RKO (cell line): ENCODE measurements around the gene LDAH.

Source experiments
- DNase-seq: peaks from one replicate; pipeline ENCODE4 v3.0.0-alpha.2; 2016; ENCODE audit warnings: low spot score

Gene LDAH

DNA sequence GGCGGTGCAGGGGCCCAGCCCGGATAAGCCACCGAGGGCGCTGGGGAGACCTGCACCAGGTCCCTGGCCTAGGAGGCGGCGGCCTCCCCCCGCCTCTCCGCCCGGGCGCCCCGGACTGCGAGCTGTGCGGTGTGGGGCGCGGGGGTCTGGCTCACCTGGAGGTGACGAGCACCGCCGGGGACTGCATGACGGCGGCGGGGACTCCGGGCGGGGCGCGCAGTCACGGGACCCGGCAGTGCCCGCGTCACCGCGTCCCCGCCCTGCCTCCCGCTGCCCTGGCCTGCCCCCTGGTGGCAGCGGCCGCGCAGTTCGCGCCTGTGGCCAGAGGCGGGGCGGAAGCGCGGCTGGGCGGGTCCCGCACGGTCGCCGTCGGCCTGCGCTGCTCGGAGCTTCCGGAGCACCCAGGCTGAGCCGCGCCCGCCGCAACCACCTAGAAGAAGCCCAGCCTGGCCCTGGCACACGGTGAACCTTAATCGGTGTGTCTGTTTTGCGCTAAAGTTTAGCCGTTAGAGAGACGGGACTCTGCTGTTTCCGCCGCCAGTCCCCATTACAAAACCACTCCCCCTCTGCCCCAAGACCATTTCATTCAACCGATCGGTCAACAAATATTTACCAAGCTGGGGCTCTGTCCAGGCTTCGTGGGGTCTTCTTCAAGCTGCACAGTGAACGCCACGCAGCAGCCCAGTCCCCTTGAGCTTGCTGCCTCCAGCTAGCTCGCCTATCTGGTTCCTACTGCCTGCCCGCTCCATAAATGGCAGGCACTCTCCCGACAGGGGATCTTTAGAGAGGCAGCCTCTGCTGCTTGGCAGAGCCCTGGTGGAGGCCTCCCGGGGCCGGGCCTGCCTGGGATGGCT, 171.8 kb downstream of the LDAH start, which contains the start of gene HS1BP3:
TSS of gene HS1BP3 (minus strand) at position 222 of the 854 bp plus-strand sequence. CDS start at position 187, 35 bp downstream.
- DNase-seq = peak; percentile 84

DNA sequence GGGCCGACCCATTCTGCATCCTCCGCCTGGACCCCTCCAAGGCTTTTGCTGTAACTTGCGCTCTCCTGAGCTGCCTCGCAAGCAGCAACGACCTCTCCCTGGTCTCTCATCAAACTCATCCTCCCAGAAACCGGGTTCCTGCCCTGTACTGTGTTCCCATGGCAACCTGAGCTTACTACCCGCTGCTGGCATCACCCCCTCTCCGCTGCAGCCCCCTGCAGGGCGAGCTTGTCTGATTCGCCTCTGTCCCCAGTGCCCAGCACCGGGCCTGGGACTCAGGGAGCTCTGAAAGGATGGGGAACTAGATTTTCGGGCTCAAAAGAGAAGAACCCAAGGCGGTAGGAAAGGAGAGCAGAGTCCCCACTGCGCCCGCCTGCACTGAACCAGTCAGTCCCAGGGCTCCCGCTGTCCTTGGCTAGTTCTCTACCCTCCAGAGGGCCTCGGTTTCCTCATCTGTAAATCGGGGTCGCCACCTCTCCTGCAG, 172.5 kb downstream of the LDAH start:
- DNase-seq = peak; percentile 53

DNA sequence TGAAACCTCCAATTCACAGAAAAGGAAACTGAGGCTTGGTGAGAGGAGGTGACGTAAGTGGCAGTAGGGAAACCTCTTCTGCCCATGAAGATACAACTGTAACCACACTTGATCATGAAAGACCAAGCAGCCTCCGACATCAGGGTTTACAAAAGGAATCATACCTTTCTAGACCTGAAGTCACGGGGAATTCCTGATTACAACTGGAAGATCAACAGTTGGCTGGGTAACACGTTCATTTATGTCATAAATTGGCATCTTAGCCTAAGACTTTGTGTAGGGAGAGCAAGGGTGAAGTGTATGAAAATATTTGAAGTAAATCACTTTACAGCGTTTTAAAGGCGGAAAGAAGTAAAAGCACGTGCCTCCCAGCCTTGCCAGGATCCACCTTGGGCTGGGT, 172.9 kb downstream of the LDAH start:
- no peak for DNase-seq

DNA sequence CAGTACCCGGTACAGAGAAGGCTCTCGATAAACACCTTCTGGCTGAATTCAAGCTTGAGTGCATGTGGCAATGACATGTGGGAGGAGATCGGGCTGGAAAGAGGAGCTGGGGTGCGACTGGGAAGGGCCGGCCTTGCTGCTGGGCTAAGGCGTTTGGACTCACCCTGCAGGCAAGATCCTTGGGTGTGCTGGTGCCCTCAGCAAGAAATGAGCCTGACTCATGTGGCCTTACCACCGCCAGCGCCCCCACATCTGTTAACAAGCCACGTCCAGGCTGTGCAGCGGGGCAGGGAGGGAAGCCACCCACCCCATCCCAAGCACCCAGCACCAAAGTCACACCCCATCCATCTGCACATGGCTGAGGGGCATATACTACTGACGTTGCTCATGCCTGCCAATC, 173.3 kb downstream of the LDAH start:
- no peak for DNase-seq

DNA sequence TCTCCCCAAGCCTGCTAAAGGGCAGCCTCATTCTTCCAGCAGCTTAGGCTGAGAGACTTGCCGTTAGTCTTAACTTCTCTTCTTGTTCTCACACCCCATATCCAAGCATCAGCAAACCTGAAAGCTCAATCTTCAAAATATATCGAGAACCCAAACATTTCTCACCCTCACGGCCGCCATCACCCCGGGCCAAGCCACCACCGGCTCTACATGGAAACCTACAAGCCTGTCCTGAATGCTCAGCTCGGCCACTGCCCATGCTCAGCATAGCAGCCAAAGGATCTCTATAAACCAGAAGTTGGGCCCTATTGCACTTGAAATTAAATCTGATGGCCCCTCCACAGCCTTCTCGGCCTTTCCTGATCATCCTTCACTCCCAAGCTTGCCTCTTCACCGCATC, 174.1 kb downstream of the LDAH start:
- DNase-seq = no peak

DNA sequence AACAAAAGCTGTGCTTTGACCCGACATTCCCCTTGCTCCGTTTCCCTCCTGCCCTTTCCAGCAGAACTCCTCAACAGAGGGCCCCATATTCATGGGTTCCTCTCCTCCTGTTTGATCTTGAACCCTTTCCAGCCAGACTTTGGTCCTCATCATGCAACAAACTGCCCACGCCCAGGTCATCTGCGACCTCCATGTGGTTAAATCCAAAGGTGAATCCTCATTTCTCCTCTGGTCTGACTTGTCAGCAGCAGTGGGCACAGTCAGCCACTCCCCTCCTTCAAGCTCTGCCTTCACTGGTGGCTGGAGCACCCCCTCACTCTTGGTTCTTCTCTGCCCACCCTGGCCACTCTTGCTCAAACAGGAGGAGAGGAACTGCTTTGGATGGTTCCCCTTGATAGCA, 174.7 kb downstream of the LDAH start:
- DNase-seq = no peak

DNA sequence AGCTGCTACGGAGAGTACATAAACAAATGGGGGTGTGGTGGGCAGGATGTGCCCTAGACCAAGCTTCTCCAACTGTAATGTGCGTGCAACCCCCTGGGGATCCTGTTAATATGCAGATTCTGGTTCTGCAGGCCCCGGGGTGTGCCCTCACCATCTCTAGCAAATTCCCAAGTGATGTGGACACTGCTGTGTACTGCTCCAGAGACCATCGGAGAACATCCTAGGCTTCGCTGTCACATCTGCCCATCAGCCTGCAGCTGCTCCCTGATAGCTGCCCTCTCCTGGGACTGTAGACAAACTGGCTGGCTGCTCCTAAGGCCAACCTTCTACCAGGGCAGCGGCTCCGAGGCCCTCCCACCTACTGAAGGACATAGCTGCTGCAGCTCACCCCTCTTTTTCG, 175.2 kb downstream of the LDAH start:
- DNase-seq = no peak

DNA sequence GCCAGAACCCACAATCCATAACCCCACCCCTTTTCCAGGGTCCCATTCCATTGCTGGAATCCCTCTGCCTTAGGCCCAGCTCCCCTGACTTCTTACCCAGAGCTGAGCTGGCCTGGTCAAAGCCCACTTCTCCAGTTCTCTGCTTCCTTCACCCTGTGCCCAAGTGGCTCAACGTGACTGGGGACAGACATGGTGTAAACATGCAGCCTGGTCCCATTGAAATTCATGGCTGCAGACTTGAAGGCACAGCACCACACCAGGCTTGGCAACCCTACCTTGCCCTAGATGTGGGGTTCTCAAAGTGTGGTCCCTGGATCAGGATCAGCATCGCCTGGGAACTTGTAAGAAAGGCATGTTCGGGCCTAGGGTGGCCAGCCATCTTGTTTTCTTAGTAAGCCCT, 175.7 kb downstream of the LDAH start:
- DNase-seq = no peak

DNA sequence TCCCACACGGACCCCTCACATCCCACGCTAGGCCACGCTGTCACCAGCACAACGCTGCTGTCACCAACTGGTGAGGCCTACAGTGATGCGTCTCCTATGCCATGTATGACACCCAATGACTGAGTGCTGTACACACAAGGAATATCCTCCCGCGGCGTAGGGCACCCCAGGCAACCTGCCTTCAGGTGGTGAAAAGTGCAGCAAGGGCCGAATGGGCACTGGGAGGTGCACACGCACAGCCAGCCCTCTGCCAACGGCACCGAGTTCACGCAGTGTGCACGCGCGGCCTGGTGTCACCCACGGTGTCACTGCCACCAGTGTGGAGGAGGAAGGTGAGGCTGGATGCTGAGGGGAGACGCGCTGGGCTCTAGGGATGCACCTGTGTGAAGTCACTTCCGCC, 176.5 kb downstream of the LDAH start:
- DNase-seq = no peak

DNA sequence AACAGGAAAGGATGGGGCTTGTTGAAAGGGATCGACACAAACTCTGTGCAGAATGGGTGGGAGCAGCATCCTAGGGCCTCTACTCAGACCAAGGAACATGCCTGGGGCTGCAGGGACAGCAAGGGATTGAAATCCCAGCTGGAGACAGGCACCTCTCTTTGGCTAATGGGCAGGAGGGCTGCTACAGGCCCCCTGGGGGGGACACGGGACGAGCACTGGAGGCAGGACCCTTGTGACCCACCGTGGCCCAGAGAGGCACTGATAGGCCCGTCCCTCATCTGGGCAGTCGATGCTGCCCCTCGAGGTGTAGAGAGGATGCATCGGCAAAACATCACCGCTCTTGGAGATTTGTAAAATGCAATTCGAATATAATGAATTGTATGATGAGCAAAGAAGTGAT, 177.1 kb downstream of the LDAH start:
- no peak for DNase-seq

DNA sequence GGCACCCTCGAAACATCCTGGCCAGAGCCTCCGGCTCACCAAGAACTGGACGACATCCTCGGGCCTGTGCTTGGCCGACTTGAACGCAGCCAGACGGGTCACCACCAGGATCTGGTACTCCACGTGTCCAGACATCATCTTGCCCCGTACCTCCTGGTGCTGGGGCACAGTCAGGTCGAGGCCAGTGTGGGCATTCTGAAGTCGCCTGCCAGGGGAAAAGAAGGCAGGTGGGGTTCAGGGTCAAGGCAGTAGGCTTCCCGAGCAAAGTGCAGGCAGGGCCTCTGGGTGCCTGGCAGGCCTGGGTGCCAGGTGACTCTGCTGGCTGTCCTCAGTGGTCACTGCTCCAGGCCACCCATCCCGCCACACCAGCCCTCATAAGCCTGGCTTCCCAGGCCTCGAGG, 177.6 kb downstream of the LDAH start:
- no peak for DNase-seq

DNA sequence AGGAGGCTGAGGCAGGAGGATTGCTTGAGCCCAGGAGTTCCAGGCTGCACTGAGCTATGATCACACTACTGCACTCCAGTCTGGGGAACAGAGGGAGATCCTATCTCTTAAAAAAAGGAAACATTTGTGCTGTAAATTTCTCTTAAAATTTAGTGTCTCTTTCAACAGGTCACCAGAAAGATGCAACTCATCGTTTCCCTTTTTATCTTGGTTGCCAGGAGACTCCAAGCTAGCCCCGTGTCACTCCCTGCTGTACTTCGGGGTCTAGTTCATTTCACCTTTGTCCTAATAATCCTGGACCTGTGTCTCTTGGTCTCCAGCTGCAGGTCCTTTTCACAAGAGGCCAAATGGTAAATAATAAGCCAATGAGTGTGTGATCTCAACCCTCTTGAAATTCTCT, 179.1 kb downstream of the LDAH start:
- no peak for DNase-seq

DNA sequence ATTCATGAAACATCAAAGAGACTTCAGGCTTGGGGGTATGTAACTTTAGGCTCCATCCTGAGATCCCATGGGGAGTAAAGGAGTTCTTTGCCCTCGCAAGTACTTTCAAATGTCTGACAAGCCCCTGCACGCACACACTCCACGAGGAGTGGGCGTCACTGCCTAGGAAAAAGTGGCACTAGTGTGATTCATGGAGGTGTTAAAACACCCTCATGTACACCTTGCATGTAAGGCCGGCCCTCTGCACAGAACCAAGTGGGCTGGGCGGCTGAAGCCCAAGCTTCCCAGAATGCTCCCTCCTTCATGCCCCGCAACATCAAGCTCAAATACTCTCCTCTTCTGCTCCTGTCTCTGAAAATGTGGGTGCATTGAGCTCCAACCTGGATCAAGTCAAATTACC, 179.8 kb downstream of the LDAH start:
- DNase-seq = no peak

DNA sequence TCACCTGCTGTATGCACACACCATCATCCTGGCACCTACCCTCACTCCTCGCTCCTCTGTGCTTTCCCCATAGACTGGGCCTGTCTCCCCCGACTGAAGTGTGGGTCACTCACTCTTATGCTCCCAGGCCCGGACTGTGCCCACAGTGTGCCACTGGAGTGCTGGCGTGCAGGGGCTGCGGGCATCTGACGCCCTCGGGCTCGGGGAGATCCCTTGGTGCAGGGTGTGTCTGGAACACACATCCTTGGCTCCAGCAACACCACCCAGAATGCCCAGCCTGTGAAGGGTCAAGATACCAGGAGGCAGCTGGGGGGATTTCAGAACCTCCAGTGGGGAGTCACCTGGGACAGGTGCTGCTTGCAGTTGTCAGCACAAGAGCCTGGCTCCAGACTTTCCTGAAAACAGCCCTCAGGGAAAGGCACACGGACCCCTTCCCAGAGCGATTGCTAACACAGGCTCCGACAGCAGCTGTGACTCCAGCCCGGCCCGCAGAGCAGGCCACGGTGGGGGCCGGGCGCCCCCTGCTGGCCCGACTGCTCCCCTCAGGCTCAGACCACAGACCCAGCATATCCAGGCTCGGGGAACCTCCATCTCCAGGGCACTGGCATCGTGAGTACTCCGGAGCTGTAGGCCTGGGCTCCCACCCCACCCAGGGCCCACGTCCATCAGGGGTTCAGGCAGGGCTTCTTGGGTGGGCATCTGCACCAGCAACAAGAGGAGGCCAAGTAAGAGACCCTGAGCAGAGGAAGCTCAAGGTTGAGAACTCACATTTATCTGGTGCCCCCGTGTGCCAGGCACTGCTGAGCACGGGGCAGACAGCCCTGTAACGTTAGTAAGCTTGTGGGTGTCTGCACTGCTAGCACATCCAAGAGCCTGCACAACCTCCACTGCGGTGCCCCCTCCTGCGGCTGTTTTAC, 180.6 kb downstream of the LDAH start:
- peak; percentile 66 for DNase-seq

DNA sequence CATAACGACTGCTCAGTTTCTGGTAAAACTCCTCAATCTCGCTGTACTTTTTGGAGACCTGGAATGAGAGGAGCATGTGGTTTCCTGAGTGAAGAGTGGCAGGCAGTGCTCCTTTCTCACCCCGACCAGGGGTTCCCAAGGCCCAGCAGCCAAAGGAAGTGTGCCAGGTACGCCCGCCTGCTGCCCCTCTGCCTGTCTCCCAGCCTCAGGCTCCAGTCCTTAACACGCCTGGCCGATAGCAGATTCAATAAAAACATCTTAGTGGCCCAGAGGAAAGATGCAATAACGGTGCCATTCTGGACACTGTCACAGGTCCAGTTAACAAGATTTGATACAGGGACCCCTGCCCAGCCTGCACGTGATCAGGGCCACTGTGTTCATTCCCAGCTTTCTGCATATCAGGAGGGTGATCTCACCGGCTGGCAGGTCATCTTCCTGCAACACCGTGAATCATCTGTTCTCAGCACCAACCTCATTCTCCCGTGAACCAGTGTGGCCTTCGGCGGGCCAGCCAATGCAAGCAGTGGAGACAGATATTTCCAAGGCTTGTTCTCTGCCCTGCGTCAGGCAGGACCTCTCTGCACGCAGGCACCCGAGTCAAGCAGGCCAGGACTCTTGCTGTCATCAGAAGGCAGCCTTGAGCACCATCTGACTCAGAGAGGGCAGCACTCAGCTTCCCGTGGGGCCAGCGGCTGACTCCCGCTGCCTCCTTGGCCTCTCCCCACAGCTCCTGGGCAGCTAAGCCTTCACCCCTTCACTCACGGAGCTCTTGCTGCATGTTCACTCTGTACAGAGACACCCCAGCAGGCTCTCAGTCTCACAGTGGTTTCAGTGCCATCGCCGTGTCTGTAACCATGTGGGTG, 181.5 kb downstream of the LDAH start:
- DNase-seq = peak; percentile 12

DNA sequence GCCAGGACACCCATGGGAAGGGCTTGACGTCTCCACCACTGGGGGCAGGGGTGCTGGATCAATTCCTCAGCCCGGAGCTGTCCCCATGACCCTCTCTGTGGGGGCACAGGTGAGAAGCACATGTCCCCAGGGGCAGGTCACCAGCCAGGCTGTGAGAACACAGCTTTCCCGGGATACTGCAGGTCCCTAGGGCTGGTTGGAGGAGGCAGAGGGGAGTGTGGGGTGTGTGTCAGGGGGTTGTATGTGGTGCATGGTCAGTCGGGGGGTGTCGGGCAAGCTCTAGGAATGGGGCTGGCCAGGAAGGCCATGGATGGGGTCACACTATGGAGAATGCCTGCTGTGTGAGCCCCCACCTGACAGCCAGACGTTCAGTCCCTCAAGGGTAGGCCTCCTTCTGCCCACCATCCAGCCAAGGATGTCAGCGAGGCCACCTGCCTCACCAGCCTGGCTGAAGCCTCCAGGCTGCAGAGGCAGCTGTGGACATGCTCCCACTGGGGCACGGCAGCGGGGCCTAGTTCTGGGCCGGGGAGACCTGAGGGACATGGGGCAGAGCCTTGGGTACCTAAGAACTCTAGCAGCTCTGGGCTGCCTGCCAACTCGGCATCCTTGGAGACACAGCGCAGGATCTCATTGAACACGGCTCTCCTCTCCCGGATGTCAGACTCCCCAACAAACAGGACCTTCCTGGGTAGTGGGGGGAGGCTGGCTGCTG, 182.3 kb downstream of the LDAH start:
- DNase-seq = no peak

DNA sequence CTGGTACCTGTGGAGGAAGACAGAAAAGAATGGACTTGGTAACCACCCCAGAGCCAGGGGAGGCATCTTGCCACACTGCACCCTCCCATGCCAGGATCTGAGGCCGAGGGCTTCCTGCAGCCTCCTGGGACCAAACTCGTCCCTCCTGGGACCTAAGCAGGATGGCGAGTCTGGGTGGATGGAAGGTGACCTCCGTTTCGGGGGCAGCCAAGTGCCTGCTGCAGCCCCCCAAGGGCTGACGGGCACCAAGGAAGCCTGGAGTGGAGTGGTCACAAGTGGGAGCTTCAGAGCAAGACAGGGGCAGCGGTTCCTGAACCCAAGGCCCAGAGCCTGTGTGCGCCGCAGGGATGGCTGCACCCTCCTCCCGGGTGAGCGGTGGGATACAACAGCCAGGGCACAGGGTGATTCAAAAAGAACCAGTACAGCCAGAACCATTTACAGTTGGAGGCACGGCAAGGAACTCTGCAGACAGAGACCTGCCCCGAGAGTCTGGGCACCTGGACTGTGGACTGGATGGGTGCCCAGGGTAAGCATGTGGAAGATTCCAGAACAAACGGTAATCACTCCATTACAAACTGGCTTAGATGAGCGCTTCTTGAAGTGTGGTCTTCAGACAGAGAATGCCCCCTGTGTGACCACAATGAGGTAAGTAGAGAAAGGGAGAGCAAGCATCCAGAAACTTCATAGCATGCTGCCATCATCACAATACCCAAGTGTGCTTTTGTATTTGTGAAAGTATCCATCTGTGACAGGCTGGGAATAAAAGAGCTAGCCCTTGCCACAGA, 184.1 kb downstream of the LDAH start:
- DNase-seq = no peak

DNA sequence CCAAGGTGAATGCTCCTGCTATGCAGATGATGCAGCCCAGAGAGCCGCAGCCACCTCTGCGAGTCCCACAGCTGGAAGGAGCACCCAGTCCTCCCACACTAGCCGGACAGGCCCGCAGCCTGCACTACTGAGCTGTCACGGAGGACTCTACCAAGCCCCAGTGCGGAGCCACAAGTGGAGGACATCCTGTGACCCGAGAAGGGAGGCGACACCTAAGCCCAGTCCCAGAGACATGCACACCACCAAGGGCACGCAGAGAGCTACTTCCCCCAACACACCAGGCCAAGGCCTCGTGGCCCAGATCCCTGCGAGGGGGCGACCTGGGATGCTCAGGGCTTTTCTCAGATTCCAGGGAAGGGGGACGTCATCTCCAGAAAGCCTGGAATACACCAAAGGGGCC, 184.9 kb downstream of the LDAH start:
- DNase-seq = no peak

DNA sequence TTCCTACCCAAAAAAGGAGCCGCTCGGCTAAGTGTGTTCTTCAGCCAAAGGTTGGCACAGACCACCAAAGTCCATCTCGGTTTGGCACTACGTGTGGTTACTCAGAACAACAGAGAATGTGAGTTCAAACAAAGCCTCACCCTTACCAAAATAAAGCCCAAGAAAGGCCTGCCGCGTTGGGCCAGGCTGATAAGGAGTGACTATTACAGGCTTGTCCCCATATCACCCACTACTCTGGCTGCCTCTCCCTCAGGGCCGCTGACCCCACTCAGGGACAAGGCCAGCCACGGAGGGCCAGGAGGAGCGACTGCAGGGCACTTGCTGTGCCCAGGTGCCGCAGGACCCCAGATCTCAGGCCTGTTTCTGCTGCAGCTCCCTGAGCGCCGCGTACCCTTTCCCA, 185.8 kb downstream of the LDAH start:
- DNase-seq = no peak
